ENCODE measurements around the gene CTIF. TPM values are rescaled to one million over a fixed set of nuclear protein-coding genes. Genes with fewer than 3 reads are reported as not detected.

CTIF gene
- polyA plus RNA-seq, 3 donors: 0.38 to 8.7 (median 1.2) TPM

GRCh38 chr18:48905513-48905912 lies 366.7 kb downstream of the CTIF start:
- TF ChIP-seq, protein P1, sequence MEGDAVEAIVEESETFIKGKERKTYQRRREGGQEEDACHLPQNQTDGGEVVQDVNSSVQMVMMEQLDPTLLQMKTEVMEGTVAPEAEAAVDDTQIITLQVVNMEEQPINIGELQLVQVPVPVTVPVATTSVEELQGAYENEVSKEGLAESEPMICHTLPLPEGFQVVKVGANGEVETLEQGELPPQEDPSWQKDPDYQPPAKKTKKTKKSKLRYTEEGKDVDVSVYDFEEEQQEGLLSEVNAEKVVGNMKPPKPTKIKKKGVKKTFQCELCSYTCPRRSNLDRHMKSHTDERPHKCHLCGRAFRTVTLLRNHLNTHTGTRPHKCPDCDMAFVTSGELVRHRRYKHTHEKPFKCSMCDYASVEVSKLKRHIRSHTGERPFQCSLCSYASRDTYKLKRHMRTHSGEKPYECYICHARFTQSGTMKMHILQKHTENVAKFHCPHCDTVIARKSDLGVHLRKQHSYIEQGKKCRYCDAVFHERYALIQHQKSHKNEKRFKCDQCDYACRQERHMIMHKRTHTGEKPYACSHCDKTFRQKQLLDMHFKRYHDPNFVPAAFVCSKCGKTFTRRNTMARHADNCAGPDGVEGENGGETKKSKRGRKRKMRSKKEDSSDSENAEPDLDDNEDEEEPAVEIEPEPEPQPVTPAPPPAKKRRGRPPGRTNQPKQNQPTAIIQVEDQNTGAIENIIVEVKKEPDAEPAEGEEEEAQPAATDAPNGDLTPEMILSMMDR (IDR thresholded peaks at IDR 0.05): no peak
- peaks cover 7 to 10% of the 10 kb centered on the region in 2 donors for H3K9me3 ChIP-seq (replicated peaks in 1 of 2; ENCODE audit: control insufficient read depth in 1 of 2, insufficient read depth in 1 of 2, low read length in 2 of 2)
- no CpG with 5 or more reads among the region's 1 CpG for whole genome bisulfite sequencing (ENCODE audit: insufficient coverage)

GRCh38 chr18:48908916-48909315 lies 370.1 kb downstream of the CTIF start:
- Mint-ChIP-seq H3K4me1 (peaks cover 9% of the 10 kb centered on the region), H3K27ac (no peak overlapping the region), H3K9me3 (peaks cover 6 to 15% (median 11%) of the 10 kb centered on the region in 7 donors), H3K27me3 (ENCODE audit: low read depth in 3 of 3) (peaks cover under 1 to 9% (median 3%) of the 10 kb centered on the region in 3 donors), H3K36me3 (peaks cover 0 to 5% of the 10 kb centered on the region in 2 donors), H3K4me3 (no peak overlapping the region)
- intact Hi-C loops (cut with micrococcal nuclease): no loop called here
- Histone ChIP-seq H4K20me1 (ENCODE audit: insufficient read depth, low read length) (no peaks in the 10 kb centered on the region), H3K4me1 (ENCODE audit: control insufficient read depth in 1 of 2, insufficient read depth in 2 of 2, low read length in 2 of 2) (no peaks in the 10 kb centered on the region), H3K9ac (ENCODE audit: insufficient read depth, low read length, poor library complexity, severe bottlenecking) (no peak overlapping the region), H3K27me3 (ENCODE audit: control insufficient read depth in 2 of 2, insufficient read depth in 2 of 2, low read length in 2 of 2) (no peaks in the 10 kb centered on the region), H3K4me3 (replicated peaks in 1 of 3; ENCODE audit: low read depth in 2 of 3, low read length in 3 of 3) (no peak overlapping the region), H3K79me2 (ENCODE audit: insufficient read depth, low read length) (no peaks in the 10 kb centered on the region), H3K36me3 (replicated peaks in 1 of 2; ENCODE audit: control insufficient read depth in 1 of 2, insufficient read depth in 2 of 2, low read length in 2 of 2) (no peaks in the 10 kb centered on the region), H3K9me3 (replicated peaks in 1 of 2; ENCODE audit: control insufficient read depth in 1 of 2, insufficient read depth in 1 of 2, low read length in 2 of 2) (peaks cover 7 to 14% of the 10 kb centered on the region in 2 donors), H2AFZ (ENCODE audit: insufficient read depth, low read depth, low read length, poor library complexity, severe bottlenecking) (no peak overlapping the region), H3K27ac (ENCODE audit: low read depth in 1 of 2, low read length in 2 of 2) (no peak overlapping the region), H3K4me2 (replicated peaks; ENCODE audit: extremely low read depth, low read length, poor library complexity, severe bottlenecking) (no peak overlapping the region)
- DNase-seq: no peak
- TF ChIP-seq, protein P1 (IDR thresholded peaks at IDR 0.05): no peak
- WGBS (ENCODE audit: insufficient coverage): 100% methylated on average over 1 of the region's 3 CpGs

More at GRCh38 chr18:48905513-48905912, 366.7 kb downstream of the CTIF start:
- Mint-ChIP-seq H3K9me3 (peaks cover 6 to 13% (median 12%) of the 10 kb centered on the region in 7 donors), H3K4me3 (no peak overlapping the region), H3K27ac (peak overlapping the region in 2 of 7 donors; percentile 42 to 63), H3K36me3 (peaks cover 4% of the 10 kb centered on the region in 2 donors), H3K27me3 (ENCODE audit: low read depth in 3 of 3) (peaks cover 2 to 6% (median 3%) of the 10 kb centered on the region in 3 donors), H3K4me1 (peaks cover 34% of the 10 kb centered on the region)
- H3K36me3 ChIP-seq (replicated peaks in 1 of 2; ENCODE audit: control insufficient read depth in 1 of 2, insufficient read depth in 2 of 2, low read length in 2 of 2): no peaks in the 10 kb centered on the region
- H3K4me3 ChIP-seq (replicated peaks in 1 of 3; ENCODE audit: low read depth in 2 of 3, low read length in 3 of 3): no peak overlapping the region
- no peak overlapping the region for H3K27ac ChIP-seq (ENCODE audit: low read depth in 1 of 2, low read length in 2 of 2)
- no peak overlapping the region for H3K4me2 ChIP-seq (replicated peaks; ENCODE audit: extremely low read depth, low read length, poor library complexity, severe bottlenecking)
- intact Hi-C loops (cut with micrococcal nuclease): no loop called here
- no peaks in the 10 kb centered on the region for H3K27me3 ChIP-seq (ENCODE audit: control insufficient read depth in 2 of 2, insufficient read depth in 2 of 2, low read length in 2 of 2)
- no peak overlapping the region for H2AFZ ChIP-seq (ENCODE audit: insufficient read depth, low read depth, low read length, poor library complexity, severe bottlenecking)
- no peak overlapping the region for H3K9ac ChIP-seq (ENCODE audit: insufficient read depth, low read length, poor library complexity, severe bottlenecking)
- peak in 2 of 3 donors; percentile 20 to 35 for DNase-seq
- H4K20me1 ChIP-seq (ENCODE audit: insufficient read depth, low read length): no peaks in the 10 kb centered on the region
- H3K79me2 ChIP-seq (ENCODE audit: insufficient read depth, low read length): no peaks in the 10 kb centered on the region
- H3K4me1 ChIP-seq (ENCODE audit: control insufficient read depth in 1 of 2, insufficient read depth in 2 of 2, low read length in 2 of 2): peaks cover 16 to 23% of the 10 kb centered on the region in 2 donors
